BE2C (cell line): ENCODE results near the gene OR6B2.

ENCODE experiments used
- DNase-seq: peaks from one replicate; pipeline ENCODE4 v3.0.0-alpha.2; 2020
- H3K27me3 ChIP-seq: fragments of 250-450 bp; sonication (Bioruptor Pico); 2 replicates; pipeline ENCODE4 v1.5.1; 2020; ENCODE audit warnings: mild to moderate bottlenecking
- H3K36me3 ChIP-seq: fragments of 250-450 bp; sonication (Bioruptor Pico); 2 replicates; pipeline ENCODE4 v1.5.1; 2020; ENCODE audit warnings: mild to moderate bottlenecking
- H3K4me1 ChIP-seq: fragments of 250-450 bp; sonication (Bioruptor Pico); 2 replicates; pipeline ENCODE4 v1.5.1; 2020
- H3K4me3 ChIP-seq: 2 replicates; pipeline ENCODE4 v1.5.1; 2011; ENCODE audit warnings: low read depth, low read length
- H3K9me3 ChIP-seq: fragments of 250-450 bp; sonication (Bioruptor Pico); 2 replicates; pipeline ENCODE4 v1.5.1; 2020
- TF ChIP-seq, protein P1 (sequence below): IDR thresholded peaks from 2 replicates; pipeline ENCODE4 v1.5.1; 2012; ENCODE audit warnings: mild to moderate bottlenecking, low read depth, low read length

Gene OR6B2

DNA sequence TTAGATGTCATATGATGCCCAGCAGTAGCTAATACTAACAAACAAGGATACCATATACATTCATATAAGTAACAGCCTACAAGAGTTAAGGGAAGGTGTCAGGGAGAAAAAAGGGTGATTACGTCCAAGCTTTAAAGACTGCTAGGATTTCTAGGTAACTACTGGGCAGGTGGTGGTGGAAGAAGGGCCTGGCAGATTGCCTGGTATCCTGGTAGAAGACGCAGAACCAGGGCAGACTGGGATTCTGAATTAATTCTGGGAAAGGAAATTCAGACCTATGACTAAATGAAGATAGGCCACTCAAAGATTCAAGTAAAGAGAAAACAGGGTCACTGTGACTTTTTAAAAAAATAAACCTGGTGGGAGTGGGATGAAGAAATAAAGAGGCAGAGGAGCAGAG lies 36.9 kb downstream of the OR6B2 start:
- TF ChIP-seq, protein P1, sequence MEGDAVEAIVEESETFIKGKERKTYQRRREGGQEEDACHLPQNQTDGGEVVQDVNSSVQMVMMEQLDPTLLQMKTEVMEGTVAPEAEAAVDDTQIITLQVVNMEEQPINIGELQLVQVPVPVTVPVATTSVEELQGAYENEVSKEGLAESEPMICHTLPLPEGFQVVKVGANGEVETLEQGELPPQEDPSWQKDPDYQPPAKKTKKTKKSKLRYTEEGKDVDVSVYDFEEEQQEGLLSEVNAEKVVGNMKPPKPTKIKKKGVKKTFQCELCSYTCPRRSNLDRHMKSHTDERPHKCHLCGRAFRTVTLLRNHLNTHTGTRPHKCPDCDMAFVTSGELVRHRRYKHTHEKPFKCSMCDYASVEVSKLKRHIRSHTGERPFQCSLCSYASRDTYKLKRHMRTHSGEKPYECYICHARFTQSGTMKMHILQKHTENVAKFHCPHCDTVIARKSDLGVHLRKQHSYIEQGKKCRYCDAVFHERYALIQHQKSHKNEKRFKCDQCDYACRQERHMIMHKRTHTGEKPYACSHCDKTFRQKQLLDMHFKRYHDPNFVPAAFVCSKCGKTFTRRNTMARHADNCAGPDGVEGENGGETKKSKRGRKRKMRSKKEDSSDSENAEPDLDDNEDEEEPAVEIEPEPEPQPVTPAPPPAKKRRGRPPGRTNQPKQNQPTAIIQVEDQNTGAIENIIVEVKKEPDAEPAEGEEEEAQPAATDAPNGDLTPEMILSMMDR = no peak
- Histone ChIP-seq H3K36me3 (peaks cover 18% of the 10 kb centered on the region), H3K4me3 (no peak overlapping the region), H3K9me3 (no peaks in the 10 kb centered on the region), H3K27me3 (no peaks in the 10 kb centered on the region), H3K4me1 (peaks cover 7% of the 10 kb centered on the region; the same call in 1 of the 2 replicates)
- DNase-seq = no peak

DNA sequence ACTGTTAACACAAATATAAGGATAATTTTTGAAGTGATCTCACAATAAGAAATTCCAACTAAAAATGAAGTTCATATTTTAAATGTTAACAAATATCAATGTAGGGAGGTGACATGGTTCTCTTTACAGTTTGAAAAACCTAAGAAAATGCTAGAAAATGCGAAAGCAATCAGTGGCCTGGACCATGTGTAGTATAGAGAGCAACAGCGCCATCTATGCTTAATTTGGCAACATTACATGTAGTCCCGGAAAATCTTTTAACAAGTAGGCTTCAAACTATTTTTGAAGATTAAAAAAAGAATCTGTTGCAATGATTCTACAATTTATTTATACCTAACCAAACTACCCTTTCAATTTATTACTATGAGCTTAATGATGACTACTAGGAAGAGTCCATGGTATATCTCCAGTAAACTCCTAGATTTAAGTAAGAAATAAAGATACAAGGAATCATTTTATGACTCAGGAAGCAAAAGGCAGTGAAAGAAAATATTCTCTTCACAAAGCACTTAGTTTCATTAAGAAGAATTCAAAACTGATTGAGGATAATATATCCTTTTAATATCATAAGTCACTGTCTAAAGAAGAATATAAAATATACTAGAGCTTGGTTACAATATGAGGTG lies 38.4 kb downstream of the OR6B2 start:
- no peaks in the 10 kb centered on the region for H3K27me3 ChIP-seq
- no peak overlapping the region for H3K4me3 ChIP-seq
- no peaks in the 10 kb centered on the region for H3K9me3 ChIP-seq
- TF ChIP-seq, protein P1 = peak; percentile 85
- H3K4me1 ChIP-seq = peaks cover 7% of the 10 kb centered on the region; the same call in 1 of the 2 replicates
- H3K36me3 ChIP-seq = peaks cover 30% of the 10 kb centered on the region
- no peak for DNase-seq

DNA sequence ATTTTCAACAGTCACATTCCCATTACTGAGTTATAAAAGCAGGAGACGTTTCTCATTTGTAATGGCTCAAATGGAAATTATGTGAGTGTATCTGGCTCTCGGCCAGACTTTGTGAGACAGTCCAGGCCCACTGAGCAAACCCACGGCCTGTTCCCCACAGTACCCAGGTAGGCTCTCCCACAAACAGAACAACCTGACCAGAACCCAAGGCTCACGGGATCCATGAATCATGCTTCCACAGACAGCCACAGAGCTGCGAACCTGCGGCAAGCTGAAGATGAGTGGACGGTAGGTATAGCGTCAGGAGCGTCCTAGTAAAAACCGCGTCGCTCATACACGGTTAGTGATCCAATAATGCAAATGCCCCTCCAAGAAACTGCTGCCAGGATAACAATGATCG lies 39.3 kb downstream of the OR6B2 start:
- H3K9me3 ChIP-seq = no peaks in the 10 kb centered on the region
- peak; percentile 50 for DNase-seq
- H3K4me3 ChIP-seq = 0 out of 2 replicates have a peak overlapping the region, but pooled peaks have one; percentile 7
- TF ChIP-seq, protein P1 = no peak
- H3K36me3 ChIP-seq = peaks cover 38% of the 10 kb centered on the region
- H3K4me1 ChIP-seq = peaks cover 7% of the 10 kb centered on the region; the same call in 1 of the 2 replicates
- no peaks in the 10 kb centered on the region for H3K27me3 ChIP-seq

DNA sequence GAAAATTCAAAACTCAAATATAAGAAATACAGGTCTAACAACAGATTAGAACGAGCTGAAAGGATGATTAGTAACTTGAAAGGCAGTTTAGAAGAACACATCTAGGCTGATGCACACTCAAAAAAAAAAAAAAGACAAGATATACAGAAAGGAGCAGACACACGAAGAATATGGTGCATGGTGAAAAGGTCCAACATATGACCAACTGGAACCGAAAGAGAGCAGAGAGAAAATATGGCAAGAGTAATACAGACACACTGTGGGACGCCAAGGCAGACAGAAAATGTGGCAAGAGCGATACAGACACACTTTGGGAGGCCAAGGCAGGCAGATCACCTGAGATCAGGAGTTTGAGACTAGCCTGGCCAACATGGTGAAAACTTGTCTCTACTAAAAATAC lies 44.9 kb downstream of the OR6B2 start:
- Histone ChIP-seq H3K4me1 (peaks cover 6% of the 10 kb centered on the region; the same call in 1 of the 2 replicates), H3K9me3 (no peaks in the 10 kb centered on the region), H3K27me3 (no peaks in the 10 kb centered on the region), H3K36me3 (peaks cover 57% of the 10 kb centered on the region), H3K4me3 (no peak overlapping the region)
- TF ChIP-seq, protein P1 = no peak
- DNase-seq = no peak

DNA sequence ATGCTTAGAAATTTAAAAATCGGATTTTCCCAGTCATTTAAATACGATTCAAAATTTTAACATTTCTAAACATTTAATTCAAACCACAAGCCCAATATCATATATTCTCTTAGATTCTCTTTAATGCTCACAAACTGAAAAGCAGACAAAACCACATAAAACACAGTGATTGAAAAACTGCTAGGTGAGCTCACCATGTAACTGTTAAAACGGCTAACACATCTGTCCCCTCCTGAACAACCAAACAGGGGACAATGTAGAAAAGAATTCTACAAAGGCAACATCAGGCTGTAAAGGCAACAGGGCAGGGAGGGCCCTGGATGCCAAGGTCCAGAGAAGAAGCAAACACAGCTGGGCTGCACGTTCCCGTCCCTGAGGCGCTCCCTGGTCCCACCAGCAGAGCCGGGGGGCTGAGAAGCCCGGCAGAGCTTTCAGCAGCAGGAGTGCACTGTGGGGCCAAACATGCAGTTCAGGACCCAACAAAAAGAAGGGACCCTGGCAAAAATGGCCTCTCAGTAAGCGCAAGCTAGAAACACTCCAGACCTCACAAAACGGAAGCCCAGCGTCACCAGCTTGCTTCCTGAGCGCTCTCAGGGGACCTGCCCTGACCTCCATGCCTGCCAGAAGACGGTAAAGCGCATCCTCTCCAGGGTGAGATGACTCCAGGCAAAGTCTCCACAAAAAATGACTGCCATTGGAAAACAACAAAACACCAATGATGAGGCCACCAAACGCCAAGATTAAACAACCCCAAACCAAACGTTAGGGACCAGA lies 45.6 kb downstream of the OR6B2 start:
- peak; percentile 60 for DNase-seq
- no peak overlapping the region for H3K4me3 ChIP-seq
- H3K9me3 ChIP-seq = no peaks in the 10 kb centered on the region
- no peaks in the 10 kb centered on the region for H3K27me3 ChIP-seq
- peaks cover 50% of the 10 kb centered on the region for H3K36me3 ChIP-seq
- H3K4me1 ChIP-seq = peaks cover 4% of the 10 kb centered on the region; the same call in 1 of the 2 replicates
- TF ChIP-seq, protein P1 = no peak
